ENCODE results near the gene RRP12.

The RRP12 gene

DNA sequence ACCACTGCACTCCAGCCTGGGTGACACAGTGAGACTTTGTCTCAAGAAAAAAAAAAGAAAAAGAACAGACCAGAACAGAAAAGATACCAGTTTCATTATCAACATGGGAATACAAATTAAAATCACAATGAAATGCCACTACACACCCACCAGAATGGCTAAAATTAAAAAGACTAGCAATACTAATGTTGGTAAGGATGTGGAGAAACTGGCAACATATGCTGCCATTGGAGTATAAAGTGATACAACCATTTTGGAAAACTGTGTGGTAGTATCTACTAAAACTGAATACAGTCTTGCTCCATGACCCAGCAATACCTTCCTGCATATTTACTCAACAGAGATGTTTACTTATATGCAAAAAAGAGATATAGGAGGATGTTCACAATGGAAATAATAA, 2.9 kb upstream of the RRP12 start:
- no peak for DNase-seq (ENCODE audit: low spot score)
- TF ChIP-seq, protein P1, sequence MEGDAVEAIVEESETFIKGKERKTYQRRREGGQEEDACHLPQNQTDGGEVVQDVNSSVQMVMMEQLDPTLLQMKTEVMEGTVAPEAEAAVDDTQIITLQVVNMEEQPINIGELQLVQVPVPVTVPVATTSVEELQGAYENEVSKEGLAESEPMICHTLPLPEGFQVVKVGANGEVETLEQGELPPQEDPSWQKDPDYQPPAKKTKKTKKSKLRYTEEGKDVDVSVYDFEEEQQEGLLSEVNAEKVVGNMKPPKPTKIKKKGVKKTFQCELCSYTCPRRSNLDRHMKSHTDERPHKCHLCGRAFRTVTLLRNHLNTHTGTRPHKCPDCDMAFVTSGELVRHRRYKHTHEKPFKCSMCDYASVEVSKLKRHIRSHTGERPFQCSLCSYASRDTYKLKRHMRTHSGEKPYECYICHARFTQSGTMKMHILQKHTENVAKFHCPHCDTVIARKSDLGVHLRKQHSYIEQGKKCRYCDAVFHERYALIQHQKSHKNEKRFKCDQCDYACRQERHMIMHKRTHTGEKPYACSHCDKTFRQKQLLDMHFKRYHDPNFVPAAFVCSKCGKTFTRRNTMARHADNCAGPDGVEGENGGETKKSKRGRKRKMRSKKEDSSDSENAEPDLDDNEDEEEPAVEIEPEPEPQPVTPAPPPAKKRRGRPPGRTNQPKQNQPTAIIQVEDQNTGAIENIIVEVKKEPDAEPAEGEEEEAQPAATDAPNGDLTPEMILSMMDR (IDR thresholded peaks at IDR 0.05; ENCODE audit: extremely low read depth, missing control alignments): no peak

- TF ChIP-seq, protein P1 (IDR thresholded peaks at IDR 0.05; ENCODE audit: extremely low read depth, missing control alignments): no peak
- no peak for DNase-seq (ENCODE audit: low spot score)
These were observed 347 bp upstream of the RRP12 start for GRCh38 chr10:97401455-97401919.

- TF ChIP-seq, protein P1 (IDR thresholded peaks at IDR 0.05; ENCODE audit: extremely low read depth, missing control alignments): no peak
- peak; percentile 49 for DNase-seq (ENCODE audit: low spot score)
These were observed 1.1 kb downstream of the RRP12 start for GRCh38 chr10:97399843-97400545.

GRCh38 chr10:97396056-97396455, 5.1 kb downstream of the RRP12 start:
- DNase-seq (ENCODE audit: low spot score): no peak

DNA sequence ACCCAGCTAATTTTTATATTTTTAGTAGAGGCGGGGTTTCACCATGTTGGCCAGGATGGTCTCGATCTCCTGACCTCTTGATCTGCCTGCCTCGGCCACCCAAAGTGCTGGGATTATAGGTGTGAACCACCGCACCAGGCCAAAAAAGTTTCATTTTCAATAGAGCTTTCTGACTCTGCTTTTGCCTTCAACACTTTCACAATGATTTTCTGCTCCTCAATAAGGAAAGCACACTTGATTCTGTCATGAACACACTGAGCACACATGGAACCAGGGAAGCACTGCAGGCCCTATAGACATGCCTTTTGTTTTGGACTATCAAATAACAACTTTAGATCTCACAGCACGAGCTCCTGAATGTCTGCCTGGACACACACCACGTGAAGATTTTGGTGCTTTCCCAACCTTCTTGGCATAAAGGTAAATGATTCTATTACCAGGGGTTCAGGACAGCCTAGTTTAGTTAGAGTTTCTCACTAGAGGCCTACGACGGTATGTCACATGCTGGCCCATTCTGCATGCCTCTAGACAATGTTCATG, 8.0 kb downstream of the RRP12 start:
- TF ChIP-seq, protein P1 (IDR thresholded peaks at IDR 0.05; ENCODE audit: extremely low read depth, missing control alignments): no peak
- no peak for DNase-seq (ENCODE audit: low spot score)

More at GRCh38 chr10:97396056-97396455, 5.1 kb downstream of the RRP12 start:
- TF ChIP-seq, protein P1 (IDR thresholded peaks at IDR 0.05; ENCODE audit: extremely low read depth, missing control alignments): no peak

DNA sequence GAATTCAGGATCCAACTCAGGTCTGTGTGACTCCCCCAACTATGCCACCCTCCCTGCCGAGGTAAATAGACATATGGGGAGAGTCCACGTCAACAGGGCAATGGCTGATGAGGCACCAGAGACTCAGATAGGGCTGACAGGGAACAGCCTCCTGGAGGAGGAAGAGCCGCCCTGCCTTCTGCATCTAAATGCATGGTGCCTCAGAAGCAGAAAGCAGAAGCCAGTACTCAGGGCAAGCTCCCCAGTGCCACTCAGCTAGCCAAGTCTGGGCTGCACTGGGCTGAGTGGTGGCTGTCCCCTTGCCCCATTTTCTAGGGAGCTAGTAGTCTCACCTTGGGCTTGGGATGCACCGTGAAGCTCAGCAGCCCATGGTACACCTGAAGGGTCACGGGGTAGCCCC, 11.0 kb downstream of the RRP12 start:
- DNase-seq (ENCODE audit: low spot score): no peak
- TF ChIP-seq, protein P1 (IDR thresholded peaks at IDR 0.05; ENCODE audit: extremely low read depth, missing control alignments): no peak

DNA sequence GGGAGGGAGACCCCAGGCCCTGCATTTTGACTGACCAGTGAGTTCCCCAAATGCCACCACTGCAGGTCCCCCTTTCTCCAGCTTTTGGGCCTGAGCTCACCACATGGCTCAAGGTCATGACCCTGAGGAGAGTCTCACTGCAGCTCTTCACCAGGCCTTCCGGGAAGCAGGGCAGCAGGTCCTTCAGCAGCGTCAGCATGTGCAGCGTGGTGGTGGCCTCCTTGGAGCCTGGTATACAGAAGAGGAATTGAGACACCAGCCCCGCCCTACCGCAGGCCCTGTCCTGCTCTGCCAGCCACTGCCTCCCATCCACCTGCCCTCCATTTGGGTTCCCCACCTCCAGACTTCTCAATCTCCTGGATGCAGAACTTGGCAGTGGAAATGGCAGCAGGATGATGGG, 13.0 kb downstream of the RRP12 start:
- no peak for DNase-seq (ENCODE audit: low spot score)
- TF ChIP-seq, protein P1 (IDR thresholded peaks at IDR 0.05; ENCODE audit: extremely low read depth, missing control alignments): no peak
